Measurements from ENCODE around the gene LRRK1.

The LRRK1 gene

GRCh38 chr15:100995471-100996430 is 76.6 kb downstream of the LRRK1 start:
- ChIA-PET CTCF (interaction anchor here (0.7 kb wide), 1 partner anchor 361 kb away, joined by 3 read pairs; no protein-coding TSS in a partner anchor), POLR2A (ENCODE audit: low non-redundant PET) (no interaction called here)
- TF ChIP-seq, protein P1, sequence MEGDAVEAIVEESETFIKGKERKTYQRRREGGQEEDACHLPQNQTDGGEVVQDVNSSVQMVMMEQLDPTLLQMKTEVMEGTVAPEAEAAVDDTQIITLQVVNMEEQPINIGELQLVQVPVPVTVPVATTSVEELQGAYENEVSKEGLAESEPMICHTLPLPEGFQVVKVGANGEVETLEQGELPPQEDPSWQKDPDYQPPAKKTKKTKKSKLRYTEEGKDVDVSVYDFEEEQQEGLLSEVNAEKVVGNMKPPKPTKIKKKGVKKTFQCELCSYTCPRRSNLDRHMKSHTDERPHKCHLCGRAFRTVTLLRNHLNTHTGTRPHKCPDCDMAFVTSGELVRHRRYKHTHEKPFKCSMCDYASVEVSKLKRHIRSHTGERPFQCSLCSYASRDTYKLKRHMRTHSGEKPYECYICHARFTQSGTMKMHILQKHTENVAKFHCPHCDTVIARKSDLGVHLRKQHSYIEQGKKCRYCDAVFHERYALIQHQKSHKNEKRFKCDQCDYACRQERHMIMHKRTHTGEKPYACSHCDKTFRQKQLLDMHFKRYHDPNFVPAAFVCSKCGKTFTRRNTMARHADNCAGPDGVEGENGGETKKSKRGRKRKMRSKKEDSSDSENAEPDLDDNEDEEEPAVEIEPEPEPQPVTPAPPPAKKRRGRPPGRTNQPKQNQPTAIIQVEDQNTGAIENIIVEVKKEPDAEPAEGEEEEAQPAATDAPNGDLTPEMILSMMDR (conservative IDR thresholded peaks at IDR 0.05; ENCODE audit: low read depth), result no peak
- no peak overlapping the region for H3K27ac ChIP-seq
- no peak for DNase-seq (ENCODE audit: low spot score)

DNA sequence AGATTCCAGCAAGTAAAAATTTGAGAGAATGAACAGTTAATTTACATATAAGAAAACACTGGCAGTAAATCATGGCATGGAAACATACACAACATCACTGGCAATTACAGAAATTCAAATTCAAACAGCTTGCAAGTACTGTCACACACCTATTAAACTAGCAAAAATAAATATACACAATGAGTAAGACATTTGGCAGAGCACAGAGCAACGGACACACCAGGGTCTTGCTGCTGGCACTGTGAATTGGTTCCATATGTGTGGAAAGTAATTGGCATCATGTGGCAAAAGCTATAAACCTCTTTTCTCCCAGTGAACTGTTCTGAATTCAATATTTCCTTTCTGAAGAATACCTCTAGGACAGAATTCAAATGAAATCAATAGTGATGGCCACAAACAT is 78.3 kb downstream of the LRRK1 start:
- CTCF ChIA-PET, result interaction anchor here (1.0 kb wide), 1 partner anchor 11 kb away, joined by 3 read pairs; no protein-coding TSS in a partner anchor

GRCh38 chr15:100998630-100999029 is 79.5 kb downstream of the LRRK1 start:
- no peak overlapping the region for H3K27ac ChIP-seq
- TF ChIP-seq, protein P1 (conservative IDR thresholded peaks at IDR 0.05; ENCODE audit: low read depth), result no peak
- no peak for DNase-seq (ENCODE audit: low spot score)
- ChIA-PET CTCF (interaction anchor here (1.6 to 1.9 kb wide), 2 partner anchors 10 to 81 kb away, joined by 5 to 17 read pairs; no protein-coding TSS in a partner anchor), POLR2A (ENCODE audit: low non-redundant PET) (no interaction called here)

More for the DNA sequence above, 78.3 kb downstream of the LRRK1 start:
- TF ChIP-seq, protein P1 (conservative IDR thresholded peaks at IDR 0.05; ENCODE audit: low read depth), result no peak
- POLR2A ChIA-PET (ENCODE audit: low non-redundant PET), result no interaction called here
- DNase-seq (ENCODE audit: low spot score), result no peak
- no peak overlapping the region for H3K27ac ChIP-seq

DNA sequence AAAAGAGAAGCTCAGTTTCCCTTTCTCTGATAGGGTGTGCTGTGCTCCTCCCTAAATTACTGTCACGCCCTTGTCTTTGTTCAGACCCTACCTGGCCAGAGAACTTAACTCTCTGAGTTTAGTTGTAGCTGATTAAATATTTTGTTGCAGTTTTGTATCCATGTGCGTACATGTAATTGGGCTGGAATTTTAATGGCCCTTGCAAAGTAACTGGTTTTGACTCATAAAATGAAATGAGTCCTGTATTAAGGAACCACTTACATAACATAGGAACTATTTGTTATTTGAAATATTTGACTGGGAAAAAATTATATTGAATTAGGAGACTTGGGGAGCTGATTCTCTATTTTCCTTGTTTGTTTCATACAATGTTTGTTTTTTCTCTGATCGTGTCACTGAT is 80.2 kb downstream of the LRRK1 start:
- H3K27ac ChIP-seq, result no peak overlapping the region
- DNase-seq (ENCODE audit: low spot score), result no peak
- ChIA-PET POLR2A (ENCODE audit: low non-redundant PET) (no interaction called here), CTCF (interaction anchor here (1.6 to 1.9 kb wide), 2 partner anchors 9 to 81 kb away, joined by 5 to 17 read pairs; no protein-coding TSS in a partner anchor)
- TF ChIP-seq, protein P1 (conservative IDR thresholded peaks at IDR 0.05; ENCODE audit: low read depth), result no peak

DNA sequence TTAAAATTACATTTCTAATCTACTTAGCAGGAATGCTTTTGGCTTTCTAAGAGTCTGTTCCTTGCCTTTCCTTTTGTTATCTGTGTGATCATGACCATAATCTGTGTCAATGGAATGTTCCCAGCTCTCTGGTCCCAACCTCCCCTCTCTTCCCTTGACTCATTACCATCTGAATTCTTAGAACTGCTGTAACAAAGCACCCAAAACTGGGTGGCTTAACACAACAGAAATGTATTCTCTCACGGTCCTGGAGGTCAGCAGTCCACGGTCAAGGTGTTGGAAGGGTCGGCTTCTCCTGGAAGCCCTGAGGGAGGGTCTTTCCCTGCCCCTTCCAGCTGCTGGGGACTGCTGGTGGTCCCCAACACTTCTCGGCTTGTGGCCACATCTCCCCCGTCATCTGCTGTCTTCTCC is 81.1 kb downstream of the LRRK1 start:
- ChIA-PET CTCF (interaction anchor here (0.5 to 1.9 kb wide), 2 partner anchors 8 to 262 kb away, joined by 3 to 17 read pairs; no protein-coding TSS in a partner anchor), POLR2A (ENCODE audit: low non-redundant PET) (no interaction called here)
- H3K27ac ChIP-seq, result no peak overlapping the region
- DNase-seq (ENCODE audit: low spot score), result no peak
- TF ChIP-seq, protein P1 (conservative IDR thresholded peaks at IDR 0.05; ENCODE audit: low read depth), result no peak

GRCh38 chr15:101001056-101001455 is 81.9 kb downstream of the LRRK1 start:
- no peak for DNase-seq (ENCODE audit: low spot score)
- TF ChIP-seq, protein P1 (conservative IDR thresholded peaks at IDR 0.05; ENCODE audit: low read depth), result no peak
- ChIA-PET POLR2A (ENCODE audit: low non-redundant PET) (no interaction called here), CTCF (interaction anchor here (0.6 kb wide), 1 partner anchor 55 kb away, joined by 5 read pairs; no protein-coding TSS in a partner anchor)
- H3K27ac ChIP-seq, result no peak overlapping the region
